ENCODE data around the gene ACOT7. TPM values are rescaled to one million over a fixed set of nuclear protein-coding genes. Genes with fewer than 3 reads are reported as not detected.
A peak's percentile ranks its signal among the peaks of the same experiment; 100 is the strongest.

Gene ACOT7
- total and polyA plus RNA-seq, 2 of the 13 experiments (the other 11 are each of a cell fraction or from before 2014, with no cell fraction given), result 33.0 to 55.8 TPM

GRCh38 chr1:6298940-6299465 is 94.6 kb downstream of the ACOT7 start:
- H3K4me3 ChIP-seq (replicated peaks in 1 of 3; ENCODE audit: insufficient read depth in 1 of 3, low read depth in 2 of 3, low read length in 3 of 3), result no peak overlapping the region
- WGBS (ENCODE audit: low lambda C conversion rate), result 88% methylated on average over 8 of the region's 8 CpGs
- intact Hi-C loops (cut with micrococcal nuclease; ENCODE audit: unreplicated experiment), result no loop called here
- in situ Hi-C loops (cut with HindIII; ENCODE audit: extremely low pct_ligation_motif_present, low pct_unique_long_range_greater_than_20kb), result no loop called here
- no peak overlapping the region for H2AFZ ChIP-seq (ENCODE audit: low read length)
- peaks cover 4 to 9% of the 10 kb centered on the region in 2 experiments; a peak in 4 of 5 replicates for H3K36me3 ChIP-seq (replicated peaks in 1 of 2; ENCODE audit: control insufficient read depth in 1 of 2, insufficient read depth in 2 of 2, low read length in 2 of 2)
- H3K4me1 ChIP-seq (ENCODE audit: insufficient read depth, low read length), result peaks cover 13% of the 10 kb centered on the region
- no peak for TF ChIP-seq ZNF225 (CRISPR knock-in tag; IDR thresholded peaks at IDR 0.05)
- TF ChIP-seq ZNF768 (CRISPR knock-in tag; IDR thresholded peaks at IDR 0.05), result peak; percentile 85; the same call in 1 of the 2 replicates
- H3K27me3 ChIP-seq (ENCODE audit: control insufficient read depth in 1 of 2, insufficient read depth in 2 of 2, low read length in 2 of 2), result no peaks in the 10 kb centered on the region
- CTCF ChIA-PET (ENCODE audit: low intra/inter-chr PET ratio, low total read pairs), result no interaction called here
- no peaks in the 10 kb centered on the region for H3K9me3 ChIP-seq (ENCODE audit: low read length)
- H3K9ac ChIP-seq (ENCODE audit: insufficient read depth, low read depth, low read length), result no peak overlapping the region
- H3K79me2 ChIP-seq (ENCODE audit: insufficient read depth, low read length), result no peaks in the 10 kb centered on the region
- H3K27ac ChIP-seq (ENCODE audit: extremely low read length, insufficient read depth, low read length), result no peak overlapping the region
- BruUV-seq (replicated peaks), result no TSS peak
- no peaks in the 10 kb centered on the region for H4K20me1 ChIP-seq (ENCODE audit: insufficient read depth, low read length)
- POLR2A ChIA-PET, result no interaction called here
- no peak for ATAC-seq
- no peak for DNase-seq (ENCODE audit: low spot score)
- no peak overlapping the region for H3K4me2 ChIP-seq (ENCODE audit: low read depth, low read length)
- FAIRE-seq, result no peak

- DNase-seq (ENCODE audit: low spot score) (no peak), ATAC-seq (peak; percentile 27; the same call in 1 of the 3 replicates), FAIRE-seq (no peak)
- Histone ChIP-seq H3K79me2 (ENCODE audit: insufficient read depth, low read length) (no peaks in the 10 kb centered on the region), H3K4me1 (ENCODE audit: insufficient read depth, low read length) (peaks cover 13% of the 10 kb centered on the region), H4K20me1 (ENCODE audit: insufficient read depth, low read length) (no peaks in the 10 kb centered on the region), H3K9ac (ENCODE audit: insufficient read depth, low read depth, low read length) (no peak overlapping the region), H3K27ac (ENCODE audit: extremely low read length, insufficient read depth, low read length) (no peak overlapping the region), H3K9me3 (ENCODE audit: low read length) (no peaks in the 10 kb centered on the region), H3K36me3 (replicated peaks in 1 of 2; ENCODE audit: control insufficient read depth in 1 of 2, insufficient read depth in 2 of 2, low read length in 2 of 2) (peaks cover 9 to 14% of the 10 kb centered on the region in 2 experiments; a peak in 4 of 5 replicates), H3K4me2 (ENCODE audit: low read depth, low read length) (no peak overlapping the region), H2AFZ (ENCODE audit: low read length) (no peak overlapping the region), H3K4me3 (replicated peaks in 1 of 3; ENCODE audit: insufficient read depth in 1 of 3, low read depth in 2 of 3, low read length in 3 of 3) (no peak overlapping the region), H3K27me3 (ENCODE audit: control insufficient read depth in 1 of 2, insufficient read depth in 2 of 2, low read length in 2 of 2) (no peaks in the 10 kb centered on the region)
- BruUV-seq (replicated peaks), result no TSS peak
- 95% methylated on average over 8 of the region's 8 CpGs for WGBS (ENCODE audit: low lambda C conversion rate)
- intact Hi-C loops (cut with micrococcal nuclease; ENCODE audit: unreplicated experiment) (no loop called here), in situ Hi-C loops (cut with HindIII; ENCODE audit: extremely low pct_ligation_motif_present, low pct_unique_long_range_greater_than_20kb) (no loop called here)
- TF ChIP-seq PRPF4 (IDR thresholded peaks at IDR 0.05; ENCODE audit: low read depth, low read length, poor library complexity, severe bottlenecking) (no peak), ZNF580 (CRISPR knock-in tag; IDR thresholded peaks at IDR 0.05; ENCODE audit: borderline replicate concordance, low read depth) (no peak), FOXP1 (IDR thresholded peaks at IDR 0.05) (no peak), FOXP1 (CRISPR knock-in tag; IDR thresholded peaks at IDR 0.05) (no peak), MTF2 (CRISPR knock-in tag; IDR thresholded peaks at IDR 0.05; ENCODE audit: borderline replicate concordance) (no peak), ZNF331 (CRISPR knock-in tag; IDR thresholded peaks at IDR 0.05) (peak; percentile 59)
- TF ChIP-seq, protein P1, sequence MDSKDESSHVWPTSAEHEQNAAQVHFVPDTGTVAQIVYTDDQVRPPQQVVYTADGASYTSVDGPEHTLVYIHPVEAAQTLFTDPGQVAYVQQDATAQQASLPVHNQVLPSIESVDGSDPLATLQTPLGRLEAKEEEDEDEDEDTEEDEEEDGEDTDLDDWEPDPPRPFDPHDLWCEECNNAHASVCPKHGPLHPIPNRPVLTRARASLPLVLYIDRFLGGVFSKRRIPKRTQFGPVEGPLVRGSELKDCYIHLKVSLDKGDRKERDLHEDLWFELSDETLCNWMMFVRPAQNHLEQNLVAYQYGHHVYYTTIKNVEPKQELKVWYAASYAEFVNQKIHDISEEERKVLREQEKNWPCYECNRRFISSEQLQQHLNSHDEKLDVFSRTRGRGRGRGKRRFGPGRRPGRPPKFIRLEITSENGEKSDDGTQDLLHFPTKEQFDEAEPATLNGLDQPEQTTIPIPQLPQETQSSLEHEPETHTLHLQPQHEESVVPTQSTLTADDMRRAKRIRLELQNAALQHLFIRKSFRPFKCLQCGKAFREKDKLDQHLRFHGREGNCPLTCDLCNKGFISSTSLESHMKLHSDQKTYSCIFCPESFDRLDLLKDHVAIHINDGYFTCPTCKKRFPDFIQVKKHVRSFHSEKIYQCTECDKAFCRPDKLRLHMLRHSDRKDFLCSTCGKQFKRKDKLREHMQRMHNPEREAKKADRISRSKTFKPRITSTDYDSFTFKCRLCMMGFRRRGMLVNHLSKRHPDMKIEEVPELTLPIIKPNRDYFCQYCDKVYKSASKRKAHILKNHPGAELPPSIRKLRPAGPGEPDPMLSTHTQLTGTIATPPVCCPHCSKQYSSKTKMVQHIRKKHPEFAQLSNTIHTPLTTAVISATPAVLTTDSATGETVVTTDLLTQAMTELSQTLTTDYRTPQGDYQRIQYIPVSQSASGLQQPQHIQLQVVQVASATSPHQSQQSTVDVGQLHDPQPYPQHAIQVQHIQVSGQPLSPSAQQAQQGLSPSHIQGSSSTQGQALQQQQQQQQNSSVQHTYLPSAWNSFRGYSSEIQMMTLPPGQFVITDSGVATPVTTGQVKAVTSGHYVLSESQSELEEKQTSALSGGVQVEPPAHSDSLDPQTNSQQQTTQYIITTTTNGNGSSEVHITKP (CRISPR knock-in tag; IDR thresholded peaks at IDR 0.05; ENCODE audit: low read depth), result no peak
- POLR2A ChIA-PET, result no interaction called here
- CTCF ChIA-PET (ENCODE audit: low intra/inter-chr PET ratio, low total read pairs), result no interaction called here
Measured at GRCh38 chr1:6298530-6298929, 95.0 kb downstream of the ACOT7 start.

Measured in HepG2 (cell line).